Bronchial epithelial cell (primary cell): ENCODE results near the gene TFF2. TPM values are rescaled to one million over a fixed set of nuclear protein-coding genes. Genes with fewer than 3 reads are reported as not detected.

Experiments used
- DNase-seq: peaks from one replicate; pipeline ENCODE4 v3.0.0-alpha.2; 2010; ENCODE audit warnings: low read depth
- FAIRE-seq: peaks from 2 replicates; lab custom pipeline; 2011; peaks lifted over from hg19 to GRCh38; lab: Jason Lieb, UNC
- H3K27me3 ChIP-seq: 2 replicates; pipeline ENCODE4 v1.5.1; 2011; ENCODE audit warnings: low read length; ENCODE audit not compliant: control insufficient read depth, insufficient read depth
- H3K36me3 ChIP-seq: 2 replicates; pipeline ENCODE4 v1.5.1; 2011; ENCODE audit warnings: low read length; ENCODE audit not compliant: control insufficient read depth, insufficient read depth
- H3K4me3 ChIP-seq: 2 replicates; pipeline ENCODE4 v1.5.1; 2011; ENCODE audit warnings: mild to moderate bottlenecking, low read depth, low read length, control low read depth
- CTCF ChIP-seq: IDR thresholded peaks from 2 replicates; pipeline ENCODE4 v1.5.1; 2011; ENCODE audit warnings: mild to moderate bottlenecking, moderate library complexity, low read length, control low read depth, inconsistent platforms; ENCODE audit not compliant: insufficient read depth, severe bottlenecking
- total RNA-seq: library from RNA; depleted of rRNA; stranded (reverse); fragments of >200 nt; gene quantifications from 2 replicates; pipeline ENCODE4 v1.2.1, GENCODE V29; 2014

TFF2 gene
- total RNA-seq, 1 donor from 2014 or later = not detected

- no peak for FAIRE-seq
- H3K27me3 ChIP-seq = peaks cover 1% of the 10 kb centered on the region
- H3K4me3 ChIP-seq = no peak overlapping the region
- DNase-seq = no peak
- no peak for TF ChIP-seq CTCF
- H3K36me3 ChIP-seq = no peaks in the 10 kb centered on the region
These were observed 39.9 kb upstream of the TFF2 start for GRCh38 chr21:42390696-42391095.

- no peak for FAIRE-seq
- no peak for TF ChIP-seq CTCF
- peaks cover 1% of the 10 kb centered on the region for H3K27me3 ChIP-seq
- no peaks in the 10 kb centered on the region for H3K36me3 ChIP-seq
- DNase-seq = no peak
- no peak overlapping the region for H3K4me3 ChIP-seq
These were observed 39.4 kb upstream of the TFF2 start for GRCh38 chr21:42390193-42390592.

GRCh38 chr21:42389449-42389835 is 38.6 kb upstream of the TFF2 start:
- Histone ChIP-seq H3K4me3 (no peak overlapping the region), H3K36me3 (no peaks in the 10 kb centered on the region), H3K27me3 (peaks cover 1% of the 10 kb centered on the region)
- FAIRE-seq (no peak), DNase-seq (no peak)
- TF ChIP-seq CTCF = no peak

GRCh38 chr21:42388740-42389448 is 38.1 kb upstream of the TFF2 start:
- Histone ChIP-seq H3K27me3 (peaks cover 1% of the 10 kb centered on the region), H3K4me3 (no peak overlapping the region), H3K36me3 (no peaks in the 10 kb centered on the region)
- DNase-seq = no peak
- FAIRE-seq = no peak
- TF ChIP-seq CTCF = no peak

GRCh38 chr21:42387843-42388340 is 37.1 kb upstream of the TFF2 start:
- H3K4me3 ChIP-seq = no peak overlapping the region
- H3K36me3 ChIP-seq = no peaks in the 10 kb centered on the region

More at GRCh38 chr21:42387843-42388340, 37.1 kb upstream of the TFF2 start:
- DNase-seq (no peak), FAIRE-seq (no peak)
- H3K27me3 ChIP-seq = peaks cover 1% of the 10 kb centered on the region
- no peak for TF ChIP-seq CTCF
